ENCODE results near the gene FARS2. TPM values are rescaled to one million over a fixed set of nuclear protein-coding genes. Genes with fewer than 3 reads are reported as not detected.

The FARS2 gene
- total and polyA plus RNA-seq, 2 donors (not counting 3 experiments of a cell fraction or from before 2014, with no cell fraction given): 20.2 to 20.5 TPM

- Histone ChIP-seq H3K9ac (replicated peaks; ENCODE audit: extremely low read depth, insufficient read depth, low read length) (no peak overlapping the region), H2AFZ (ENCODE audit: low read depth, low read length) (no peak overlapping the region), H3K4me2 (ENCODE audit: insufficient read depth, low read length) (no peak overlapping the region), H3K4me3 (replicated peaks in 1 of 3; ENCODE audit: insufficient read depth in 1 of 3, low read depth in 1 of 3, low read length in 3 of 3) (no peak overlapping the region), H3K79me2 (ENCODE audit: control insufficient read depth, insufficient read depth, low read length) (no peaks in the 10 kb centered on the region), H3K4me1 (ENCODE audit: control insufficient read depth, extremely low read depth, insufficient read depth, low read length) (no peaks in the 10 kb centered on the region), H3K36me3 (ENCODE audit: control insufficient read depth in 2 of 2, extremely low read depth in 1 of 2, insufficient read depth in 2 of 2, low read length in 2 of 2) (no peaks in the 10 kb centered on the region), H3K27ac (ENCODE audit: insufficient read depth, low read depth, low read length) (no peak overlapping the region), H4K20me1 (replicated peaks; ENCODE audit: control insufficient read depth, extremely low read depth, insufficient read depth, low read length) (no peaks in the 10 kb centered on the region), H3K9me1 (replicated peaks; ENCODE audit: control insufficient read depth, extremely low read depth, insufficient read depth, low read length) (no peaks in the 10 kb centered on the region), H3K9me3 (replicated peaks; ENCODE audit: control insufficient read depth, insufficient read depth, low read length) (no peaks in the 10 kb centered on the region), H3K27me3 (ENCODE audit: control insufficient read depth in 2 of 2, insufficient read depth in 2 of 2, low read length in 2 of 2) (no peaks in the 10 kb centered on the region)
- DNase-seq (ENCODE audit: low read depth, low spot score) (no peak), FAIRE-seq (no peak)
- dilution Hi-C loops (cut with MboI; ENCODE audit: extremely low pct_ligation_motif_present, low sequenced_read_pairs) (no loop called here), intact Hi-C loops (cut with micrococcal nuclease) (no loop called here)
- ChIA-PET POLR2A (no interaction called here), CTCF (interaction anchor here (1.6 to 3.1 kb wide), 2 partner anchors 8 to 193 kb away, joined by 3 to 14 read pairs; no protein-coding TSS in a partner anchor)
- BruUV-seq (replicated peaks): no TSS peak
- TF ChIP-seq POLR2A (IDR thresholded peaks at IDR 0.05; ENCODE audit: low read depth, low read length) (no peak), POLR2AphosphoS5 (IDR thresholded peaks at IDR 0.05; ENCODE audit: insufficient read depth, low read depth, low read length) (no peak), CTCF (IDR thresholded peaks at IDR 0.05; ENCODE audit: extremely low read depth in 1 of 2, insufficient read depth in 1 of 2, low read depth in 1 of 2, low read length in 2 of 2) (no peak), JUN (IDR thresholded peaks at IDR 0.05; ENCODE audit: borderline replicate concordance, insufficient read depth, insufficient read length, low read depth) (no peak), FOS (IDR thresholded peaks at IDR 0.05; ENCODE audit: borderline replicate concordance, insufficient read depth, low read length) (no peak), GATA2 (IDR thresholded peaks at IDR 0.05; ENCODE audit: insufficient read depth, insufficient read length, low read depth, low read length) (no peak), MAX (IDR thresholded peaks at IDR 0.05; ENCODE audit: insufficient read depth, insufficient read length) (no peak), MYC (IDR thresholded peaks at IDR 0.05; ENCODE audit: low read depth, low read length) (no peak), EZH2 (IDR thresholded peaks at IDR 0.05; ENCODE audit: borderline replicate concordance, low read depth, low read length, severe bottlenecking) (no peak)
These were observed 402.8 kb downstream of the FARS2 start for GRCh38 chr6:5664149-5664548.
